ENCODE measurements around the gene STMP1. TPM values are rescaled to one million over a fixed set of nuclear protein-coding genes. Genes with fewer than 3 reads are reported as not detected.

Gene STMP1
- total and polyA plus RNA-seq, 2 of the 8 experiments (the other 6 are each of a cell fraction or from before 2014, with no cell fraction given): 22.7 to 36.7 TPM

- TF ChIP-seq GABPA (IDR thresholded peaks at IDR 0.05; ENCODE audit: borderline replicate concordance, insufficient read depth, low read length) (no peak), TBP (IDR thresholded peaks at IDR 0.05; ENCODE audit: low read depth, low read length) (no peak), RBBP5 (IDR thresholded peaks at IDR 0.05; ENCODE audit: borderline replicate concordance, low read depth, low read length) (no peak), KDM5A (IDR thresholded peaks at IDR 0.05; ENCODE audit: low read length) (no peak), EZH2 (IDR thresholded peaks at IDR 0.05; ENCODE audit: low read depth, low read length, severe bottlenecking) (no peak), NRF1 (IDR thresholded peaks at IDR 0.05; ENCODE audit: low read depth, low read length) (no peak)
Observed at GRCh38 chr7:135645296-135645904, 16.9 kb upstream of the STMP1 start (continued).

Measured in H1 (cell line).